GM21737 (cell line): ENCODE data around the gene ICAM3.
A peak's percentile ranks its signal among the peaks of the same experiment; 100 is the strongest.

ENCODE experiments used
- ATAC-seq: cut with Tn5 transposase; IDR thresholded peaks from one replicate; pipeline ENCODE4 v1.9.1; 2021; ENCODE audit warnings: mild to moderate bottlenecking, moderate library complexity; ENCODE audit not compliant: unreplicated experiment

Gene ICAM3

GRCh38 chr19:10292789-10293636 is 46.4 kb downstream of the ICAM3 start:
- ATAC-seq, result no peak

DNA sequence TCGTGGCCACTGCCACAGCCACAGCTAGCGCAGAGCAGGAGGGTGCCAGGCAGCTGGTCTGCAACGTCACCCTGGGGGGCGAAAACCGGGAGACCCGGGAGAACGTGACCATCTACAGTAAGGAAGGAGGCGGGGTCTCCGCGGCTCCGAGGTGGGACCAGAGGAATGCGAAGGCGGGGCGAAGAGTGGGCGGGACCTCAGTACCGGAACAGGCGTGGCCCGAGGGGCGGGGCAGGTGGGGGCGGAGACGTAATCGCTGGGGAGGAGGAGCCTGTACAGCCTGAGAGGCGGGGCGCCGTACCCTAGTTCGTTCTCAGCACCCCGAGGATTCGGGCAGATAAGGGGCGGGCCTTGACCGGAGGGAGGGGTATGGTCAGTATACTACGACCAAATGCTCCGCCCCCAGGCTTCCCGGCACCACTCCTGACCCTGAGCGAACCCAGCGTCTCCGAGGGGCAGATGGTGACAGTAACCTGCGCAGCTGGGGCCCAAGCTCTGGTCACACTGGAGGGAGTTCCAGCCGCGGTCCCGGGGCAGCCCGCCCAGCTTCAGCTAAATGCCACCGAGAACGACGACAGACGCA is 47.1 kb downstream of the ICAM3 start:
- ATAC-seq, result peak; percentile 56

DNA sequence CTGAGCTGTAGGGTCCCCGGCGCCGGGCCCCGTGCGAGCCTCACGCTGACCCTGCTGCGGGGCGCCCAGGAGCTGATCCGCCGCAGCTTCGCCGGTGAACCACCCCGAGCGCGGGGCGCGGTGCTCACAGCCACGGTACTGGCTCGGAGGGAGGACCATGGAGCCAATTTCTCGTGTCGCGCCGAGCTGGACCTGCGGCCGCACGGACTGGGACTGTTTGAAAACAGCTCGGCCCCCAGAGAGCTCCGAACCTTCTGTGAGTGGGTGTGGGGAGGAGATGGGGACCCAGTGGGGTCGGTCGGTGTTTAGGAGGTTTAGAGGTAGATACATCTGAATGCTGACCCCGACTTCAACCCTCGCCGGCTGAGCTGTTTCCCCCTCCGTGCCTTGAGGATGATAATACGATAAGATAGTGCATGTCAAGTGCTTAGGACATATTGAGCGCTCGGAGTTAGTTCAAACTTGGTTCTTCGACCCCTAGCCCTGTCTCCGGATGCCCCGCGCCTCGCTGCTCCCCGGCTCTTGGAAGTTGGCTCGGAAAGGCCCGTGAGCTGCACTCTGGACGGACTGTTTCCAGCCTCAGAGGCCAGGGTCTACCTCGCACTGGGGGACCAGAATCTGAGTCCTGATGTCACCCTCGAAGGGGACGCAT is 47.7 kb downstream of the ICAM3 start:
- no peak for ATAC-seq

- ATAC-seq, result no peak
These were observed 48.4 kb downstream of the ICAM3 start for GRCh38 chr19:10290876-10291553.

DNA sequence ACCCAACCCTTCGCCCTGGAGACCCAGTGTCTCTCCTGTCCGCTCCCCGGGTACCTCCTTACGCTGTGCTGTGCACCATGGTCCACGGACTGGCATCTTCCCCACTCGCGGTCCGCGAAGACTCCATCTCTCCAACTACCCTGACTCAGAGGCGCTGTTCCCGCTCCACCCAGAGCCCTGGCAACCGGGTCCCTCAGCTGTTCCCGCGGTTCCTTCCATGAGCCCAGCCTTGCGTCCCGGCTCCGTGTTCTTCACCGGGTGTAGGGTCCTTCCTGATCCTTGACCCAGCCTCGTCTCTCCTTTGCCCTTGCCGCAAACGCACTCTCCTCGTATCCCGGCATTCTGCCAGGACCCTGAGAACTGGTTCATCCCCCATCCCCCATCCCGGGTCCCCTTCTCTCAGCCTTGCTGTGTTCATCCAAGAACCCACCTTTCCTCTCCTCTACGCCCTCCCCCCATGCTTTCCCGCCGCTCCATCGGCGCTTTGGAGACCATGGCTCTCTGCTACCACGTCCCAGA is 49.0 kb downstream of the ICAM3 start:
- ATAC-seq, result no peak

- ATAC-seq, result no peak
These were observed 49.5 kb downstream of the ICAM3 start, which contains the start of gene ICAM5 for GRCh38 chr19:10289836-10290356. ICAM5 (plus strand) TSS chr19:10289952; CDS start chr19:10290044, 92 bp downstream.

DNA sequence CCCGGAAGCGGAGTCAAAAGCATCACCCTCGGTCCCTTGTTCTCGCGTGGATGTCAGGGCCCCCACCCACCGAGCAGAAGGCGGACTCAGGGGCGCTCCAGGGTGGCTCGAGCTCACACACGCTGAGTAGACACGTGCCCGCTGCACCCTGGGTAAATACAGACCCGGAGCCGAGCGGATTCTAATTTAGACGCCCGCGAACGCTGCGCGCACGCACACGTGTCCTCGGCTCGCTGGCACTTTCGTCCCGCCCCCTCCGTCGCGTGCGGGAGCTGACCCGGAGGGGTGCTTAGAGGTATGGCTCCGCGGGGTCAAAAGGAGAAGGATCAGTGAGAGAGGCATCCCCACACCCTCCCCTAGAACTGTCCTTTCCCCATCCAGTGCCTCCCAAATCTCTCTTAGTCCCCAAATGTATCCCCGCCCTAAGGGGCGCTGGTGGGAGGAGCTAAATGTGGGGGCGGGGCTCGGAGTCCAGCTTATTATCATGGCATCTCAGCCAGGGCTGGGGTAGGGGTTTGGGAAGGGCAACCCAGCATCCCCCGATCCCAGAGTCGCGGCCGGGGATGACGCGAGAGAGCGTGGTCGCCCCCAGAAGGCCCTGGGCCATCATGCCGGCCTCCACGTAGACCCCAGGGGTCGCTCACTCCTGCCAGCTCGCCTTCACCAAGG is 50.1 kb downstream of the ICAM3 start:
- ATAC-seq, result no peak

- no peak for ATAC-seq
These were observed 50.7 kb downstream of the ICAM3 start for GRCh38 chr19:10288662-10289166.

- no peak for ATAC-seq
These were observed 52.4 kb downstream of the ICAM3 start, which contains the start of gene ICAM4 for GRCh38 chr19:10286803-10287737. ICAM4 (plus strand) TSS chr19:10286955; CDS start chr19:10287013, 58 bp downstream.

GRCh38 chr19:10285393-10285792 is 54.0 kb downstream of the ICAM3 start:
- ATAC-seq, result no peak

DNA sequence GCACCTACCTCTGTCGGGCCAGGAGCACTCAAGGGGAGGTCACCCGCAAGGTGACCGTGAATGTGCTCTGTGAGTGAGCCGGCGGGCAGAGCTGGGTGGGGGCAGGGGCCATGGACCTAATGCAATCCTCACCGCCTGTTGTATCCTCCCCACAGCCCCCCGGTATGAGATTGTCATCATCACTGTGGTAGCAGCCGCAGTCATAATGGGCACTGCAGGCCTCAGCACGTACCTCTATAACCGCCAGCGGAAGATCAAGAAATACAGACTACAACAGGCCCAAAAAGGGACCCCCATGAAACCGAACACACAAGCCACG is 54.5 kb downstream of the ICAM3 start:
- no peak for ATAC-seq

- no peak for ATAC-seq
These were observed 55.1 kb downstream of the ICAM3 start for GRCh38 chr19:10284065-10284959.
